ENCODE results near the gene PDE4B.

GRCh38 chr1:66346873-66347272, 554.2 kb downstream of the PDE4B start:
- TF ChIP-seq CTCF (IDR thresholded peaks at IDR 0.05) (no peak), POLR2A (IDR thresholded peaks at IDR 0.05) (no peak)

All from esophagus squamous epithelium (tissue), 4 donors.